Transverse colon (tissue), 4 donors: Measurements from ENCODE around the gene HIPK3. TPM values are rescaled to one million over a fixed set of nuclear protein-coding genes. Genes with fewer than 3 reads are reported as not detected.

Source experiments
- DNase-seq: peaks from one replicate; pipeline ENCODE4 v3.0.0-alpha.2; 2019
- H3K27ac ChIP-seq, 4 donors: fragments of 200-600 bp; sonication (generic); 2 replicates each; pipeline ENCODE4 v1.5.1; 2016 to 2018; ENCODE audit warnings: inconsistent platforms in 4 of 4
- H3K27me3 ChIP-seq: fragments of 200-600 bp; sonication (generic); 2 replicates; pipeline ENCODE4 v1.5.1; 2017; ENCODE audit warnings: inconsistent platforms
- H3K36me3 ChIP-seq, 4 donors: fragments of 200-600 bp; sonication (generic); 2 replicates each; pipeline ENCODE4 v1.5.1; 2017 to 2019; ENCODE audit warnings: inconsistent platforms in 4 of 4
- H3K4me1 ChIP-seq, 4 donors: fragments of 200-600 bp; sonication (generic); 2 replicates each; pipeline ENCODE4 v1.5.1; 2017 to 2020; ENCODE audit warnings: inconsistent platforms in 4 of 4
- H3K4me3 ChIP-seq, 4 donors: fragments of 200-600 bp; sonication (generic); 1 replicate in 1 of 4; 2 replicates in 3 of 4; pipeline versions ENCODE4 v1.5.1 to v1.6.1; 2017 to 2019; ENCODE audit warnings: inconsistent platforms in 4 of 4
- H3K9me3 ChIP-seq, 2 donors: fragments of 200-600 bp; sonication (generic); 2 replicates each; pipeline ENCODE4 v1.5.1; 2017 to 2019; ENCODE audit warnings: inconsistent platforms in 2 of 2
- EP300 ChIP-seq: sonication (generic); formaldehyde crosslinking; IDR thresholded peaks from one replicate; pipeline ENCODE4 v1.6.1; 2017; ENCODE audit warnings: antibody characterized with exemption, low read depth
- POLR2A ChIP-seq: fragments of 450-650 bp; IDR thresholded peaks from one replicate; pipeline ENCODE4 v1.6.1; 2016; ENCODE audit warnings: antibody characterized with exemption, mild to moderate bottlenecking, moderate library complexity
- POLR2AphosphoS5 ChIP-seq, 3 donors: sonication (generic); formaldehyde crosslinking; IDR thresholded peaks; one replicate each; pipeline ENCODE4 v1.6.1; 2016; ENCODE audit warnings: antibody characterized with exemption in 3 of 3
- WGBS, 2 donors: methylation state at CpG; one replicate each; pipeline ENCODE4 v1.1.5; 2018; ENCODE audit warnings: low coverage in 1 of 2; 5-methylcytosine and 5-hydroxymethylcytosine counted together
- in situ Hi-C, 4 donors: fragments of 200-750 bp; cut with MboI; loops; one replicate each; pipeline versions ENCODE4 v1.15.0 to v1.15.1; 2017; ENCODE audit warnings: low sequenced_read_pairs in 3 of 4, low pct_ligation_motif_present in 1 of 4, low pct_unique_long_range_greater_than_20kb in 1 of 4
- intact Hi-C: fragments of 100-400 bp; cut with DNase I; formaldehyde crosslinking; loops from one replicate; pipeline ENCODE4 v1.15.1; 2023; ENCODE audit warnings: low total_unique reads
- total RNA-seq, 4 donors: library from RNA; depleted of rRNA; stranded (reverse); fragments of >200 nt; gene quantifications; one replicate each; pipeline ENCODE4 v1.1.0, GENCODE V29; 2016
- TF ChIP-seq, protein P1 (sequence below), 5 experiments: fragments of 200-600 bp in 3 of 5; fragments of 450-650 bp in 2 of 5; sonication (generic) in 3 of 5; IDR thresholded peaks; 1 replicate in 2 of 5; 2 replicates in 3 of 5; pipeline ENCODE4 v1.5.1; 2016 to 2017; ENCODE audit warnings: antibody characterized with exemption in 5 of 5, inconsistent platforms in 3 of 5, mild to moderate bottlenecking in 2 of 5, moderate library complexity in 1 of 5

HIPK3 gene
- total RNA-seq, 4 donors from 2014 or later = 67.0 to 121 (median 86.8) TPM

DNA sequence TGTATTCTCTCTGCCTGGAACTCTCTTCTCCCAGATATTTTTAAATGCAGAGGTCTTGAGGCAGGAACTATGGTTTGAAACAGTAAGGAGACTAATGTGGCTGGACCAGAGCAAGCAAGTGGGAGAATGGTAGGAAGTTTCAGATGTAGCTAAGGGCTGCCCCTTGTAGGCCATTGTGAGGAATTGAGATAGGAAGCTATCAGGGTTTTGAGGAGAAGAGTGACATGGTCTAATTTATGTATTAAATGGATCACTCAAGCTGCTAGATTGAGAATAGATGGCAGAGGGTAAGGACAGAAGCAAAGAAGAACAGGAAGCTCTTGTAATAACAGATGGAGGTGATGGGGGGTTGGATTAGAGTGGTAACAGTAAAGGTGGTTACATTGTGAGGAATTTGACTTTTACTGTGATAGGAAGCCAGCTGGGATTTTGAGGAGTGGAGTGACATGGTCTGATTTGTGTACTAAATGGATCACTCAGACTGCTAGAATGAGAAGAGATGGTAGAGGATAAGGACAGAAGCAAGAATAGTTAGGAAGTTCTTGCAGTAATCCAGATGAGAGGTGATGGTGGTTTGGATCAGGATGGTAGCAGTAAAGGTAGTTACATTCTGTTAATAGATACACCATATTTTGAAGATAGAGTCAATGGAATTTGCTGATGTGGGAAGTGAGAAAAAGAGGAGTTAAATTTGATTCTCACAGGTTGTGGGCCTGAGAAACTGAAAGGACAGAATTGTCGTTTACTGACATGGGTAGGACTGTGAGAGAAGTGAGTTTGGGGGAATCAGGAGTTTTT, 63.0 kb downstream of the HIPK3 start:
- no peak overlapping the region for H3K27ac ChIP-seq
- intact Hi-C loops = no loop called here
- in situ Hi-C loops = loop anchor here in 2 of 4 donors (10.0 kb wide), 1 partner anchor 145 kb away; no protein-coding TSS in a partner anchor

GRCh38 chr11:33320814-33321330, 63.7 kb downstream of the HIPK3 start:
- no peaks in the 10 kb centered on the region for H3K36me3 ChIP-seq
- H3K27me3 ChIP-seq = no peaks in the 10 kb centered on the region
- in situ Hi-C loops = loop anchor here in 2 of 4 donors (10.0 kb wide), 1 partner anchor 146 kb away; no protein-coding TSS in a partner anchor
- DNase-seq = no peak
- H3K27ac ChIP-seq = no peak overlapping the region
- WGBS, 2 donors = 40 to 50% methylated on average over 6 of the region's 6 CpGs
- H3K4me3 ChIP-seq = no peak overlapping the region
- no peak for TF ChIP-seq POLR2AphosphoS5 (IDR thresholded peaks at IDR 0.05)
- no peak for TF ChIP-seq EP300
- TF ChIP-seq, protein P1, sequence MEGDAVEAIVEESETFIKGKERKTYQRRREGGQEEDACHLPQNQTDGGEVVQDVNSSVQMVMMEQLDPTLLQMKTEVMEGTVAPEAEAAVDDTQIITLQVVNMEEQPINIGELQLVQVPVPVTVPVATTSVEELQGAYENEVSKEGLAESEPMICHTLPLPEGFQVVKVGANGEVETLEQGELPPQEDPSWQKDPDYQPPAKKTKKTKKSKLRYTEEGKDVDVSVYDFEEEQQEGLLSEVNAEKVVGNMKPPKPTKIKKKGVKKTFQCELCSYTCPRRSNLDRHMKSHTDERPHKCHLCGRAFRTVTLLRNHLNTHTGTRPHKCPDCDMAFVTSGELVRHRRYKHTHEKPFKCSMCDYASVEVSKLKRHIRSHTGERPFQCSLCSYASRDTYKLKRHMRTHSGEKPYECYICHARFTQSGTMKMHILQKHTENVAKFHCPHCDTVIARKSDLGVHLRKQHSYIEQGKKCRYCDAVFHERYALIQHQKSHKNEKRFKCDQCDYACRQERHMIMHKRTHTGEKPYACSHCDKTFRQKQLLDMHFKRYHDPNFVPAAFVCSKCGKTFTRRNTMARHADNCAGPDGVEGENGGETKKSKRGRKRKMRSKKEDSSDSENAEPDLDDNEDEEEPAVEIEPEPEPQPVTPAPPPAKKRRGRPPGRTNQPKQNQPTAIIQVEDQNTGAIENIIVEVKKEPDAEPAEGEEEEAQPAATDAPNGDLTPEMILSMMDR (IDR thresholded peaks at IDR 0.05) = no peak
- no peak for TF ChIP-seq POLR2A
- intact Hi-C loops = no loop called here
- H3K4me1 ChIP-seq = peaks cover 12 to 66% (median 23%) of the 10 kb centered on the region in 4 donors
- H3K9me3 ChIP-seq = no peaks in the 10 kb centered on the region

More for the DNA sequence above, 63.0 kb downstream of the HIPK3 start:
- Histone ChIP-seq H3K36me3 (no peaks in the 10 kb centered on the region), H3K4me1 (peaks cover 12 to 66% (median 20%) of the 10 kb centered on the region in 4 donors), H3K27me3 (no peaks in the 10 kb centered on the region), H3K4me3 (no peak overlapping the region), H3K9me3 (no peaks in the 10 kb centered on the region)
- TF ChIP-seq POLR2A (no peak), POLR2AphosphoS5 (IDR thresholded peaks at IDR 0.05) (no peak), EP300 (no peak)
- TF ChIP-seq, protein P1 (IDR thresholded peaks at IDR 0.05) = no peak
- DNase-seq = no peak
- WGBS, 2 donors = 38 to 67% methylated on average over 1 of the region's 1 CpG

DNA sequence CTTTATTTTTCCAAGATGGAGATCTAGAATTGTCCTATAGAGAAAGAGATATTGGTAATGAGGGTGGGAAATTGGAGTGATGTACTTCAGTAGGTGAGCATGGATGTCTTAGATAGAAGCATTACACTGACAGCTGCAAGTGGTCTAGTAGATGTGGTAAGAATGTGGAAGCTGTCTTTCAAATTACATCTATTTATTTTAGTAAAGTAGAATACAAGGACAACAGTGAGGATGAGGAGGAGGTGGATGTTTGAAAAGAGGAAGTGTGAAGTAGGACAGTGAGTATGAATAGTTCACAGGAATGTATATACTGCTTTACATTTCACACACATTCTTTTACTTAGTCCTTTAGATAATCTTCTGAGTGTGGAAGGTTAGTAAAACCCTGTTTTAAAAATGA, 64.2 kb downstream of the HIPK3 start:
- intact Hi-C loops = no loop called here
- no peak overlapping the region for H3K27ac ChIP-seq
- in situ Hi-C loops = loop anchor here in 2 of 4 donors (10.0 kb wide), 1 partner anchor 147 kb away; no protein-coding TSS in a partner anchor
- TF ChIP-seq, protein P1 (IDR thresholded peaks at IDR 0.05) = no peak
- TF ChIP-seq POLR2AphosphoS5 (IDR thresholded peaks at IDR 0.05) (no peak), POLR2A (no peak), EP300 (no peak)
- peaks cover 12 to 68% (median 26%) of the 10 kb centered on the region in 4 donors for H3K4me1 ChIP-seq
- no peaks in the 10 kb centered on the region for H3K36me3 ChIP-seq
- H3K27me3 ChIP-seq = no peaks in the 10 kb centered on the region
- H3K9me3 ChIP-seq = no peaks in the 10 kb centered on the region
- DNase-seq = no peak
- no peak overlapping the region for H3K4me3 ChIP-seq

DNA sequence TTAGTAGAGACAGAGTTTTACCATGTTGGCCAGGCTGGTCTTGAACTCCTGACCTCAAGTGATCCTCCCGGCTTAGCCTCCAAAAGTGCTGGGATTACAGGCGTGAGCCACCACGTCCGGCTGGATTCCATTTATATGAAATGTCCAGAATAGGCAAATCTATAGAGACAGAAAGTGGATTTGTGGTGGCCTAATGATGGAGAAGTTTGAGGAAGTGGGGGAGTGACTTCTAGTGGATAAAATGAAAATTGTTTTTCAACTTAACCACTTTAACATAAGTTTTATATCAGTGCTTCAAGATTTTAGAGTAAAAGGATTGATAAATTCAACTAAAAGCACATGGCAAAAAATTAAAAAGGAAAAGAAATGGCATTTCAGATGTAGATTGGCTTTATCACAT, 66.2 kb downstream of the HIPK3 start:
- DNase-seq = no peak
- in situ Hi-C loops (loop anchor here in 2 of 4 donors (10.0 kb wide), 1 partner anchor 149 kb away; no protein-coding TSS in a partner anchor), intact Hi-C loops (no loop called here)
- TF ChIP-seq POLR2AphosphoS5 (IDR thresholded peaks at IDR 0.05) (no peak), POLR2A (no peak), EP300 (no peak)
- TF ChIP-seq, protein P1 (IDR thresholded peaks at IDR 0.05) = no peak
- H3K27me3 ChIP-seq = no peaks in the 10 kb centered on the region
- no peak overlapping the region for H3K27ac ChIP-seq
- peaks cover 12 to 74% (median 24%) of the 10 kb centered on the region in 4 donors for H3K4me1 ChIP-seq
- no peaks in the 10 kb centered on the region for H3K9me3 ChIP-seq
- 80 to 96% methylated on average over 2 to 4 of the region's 4 CpGs for WGBS, 2 donors
- no peak overlapping the region for H3K4me3 ChIP-seq
- no peaks in the 10 kb centered on the region for H3K36me3 ChIP-seq
